Measurements from ENCODE around the gene PSMD4.
A peak's percentile ranks its signal among the peaks of the same experiment; 100 is the strongest.

PSMD4 gene

DNA sequence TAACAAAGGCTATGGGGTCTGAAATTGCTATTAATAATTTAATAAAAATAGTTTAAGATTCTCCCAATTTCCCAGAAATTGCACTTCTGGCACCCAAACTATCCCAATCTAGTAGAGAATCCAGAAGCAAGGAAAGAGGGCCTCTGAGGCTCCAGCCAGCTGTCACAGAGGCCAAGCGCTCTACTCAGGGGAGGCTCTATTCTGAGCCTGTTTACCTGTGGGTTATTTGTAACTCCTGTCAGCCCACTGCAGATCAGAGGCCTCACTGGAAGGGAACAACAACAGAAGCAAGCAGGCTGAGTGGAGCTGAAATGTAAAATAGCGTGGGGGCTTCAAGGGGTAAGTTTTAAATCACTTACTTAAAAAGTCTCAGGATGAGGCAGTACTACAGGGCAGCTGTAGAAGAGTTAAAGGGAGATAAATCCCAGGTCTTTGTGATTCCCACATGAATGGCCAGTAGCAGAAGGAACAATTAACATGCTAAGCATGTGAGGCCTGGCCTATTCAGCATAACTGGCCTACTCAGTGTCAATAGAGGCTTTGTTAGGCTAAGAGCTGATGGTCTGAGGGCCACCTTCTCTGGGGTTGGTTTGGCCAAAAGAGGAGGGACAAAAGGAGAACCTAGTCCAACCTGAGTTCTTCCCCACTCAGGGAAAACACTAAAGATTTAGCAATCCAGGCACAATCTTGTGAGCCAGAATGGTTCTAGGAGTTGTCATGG lies 40.4 kb downstream of the PSMD4 start:
- no peak for FAIRE-seq
- TF ChIP-seq POLR2A (IDR thresholded peaks at IDR 0.05; ENCODE audit: low read depth, low read length) = no peak
- no peak for DNase-seq (ENCODE audit: insufficient read length, low spot score)

GRCh38 chr1:151309811-151310323 lies 55.3 kb downstream of the PSMD4 start:
- TF ChIP-seq POLR2A (IDR thresholded peaks at IDR 0.05; ENCODE audit: low read depth, low read length) = no peak
- FAIRE-seq (no peak), DNase-seq (ENCODE audit: insufficient read length, low spot score) (no peak)

GRCh38 chr1:151311011-151311410 lies 56.5 kb downstream of the PSMD4 start:
- no peak for DNase-seq (ENCODE audit: insufficient read length, low spot score)
- FAIRE-seq = no peak
- no peak for TF ChIP-seq POLR2A (IDR thresholded peaks at IDR 0.05; ENCODE audit: low read depth, low read length)

DNA sequence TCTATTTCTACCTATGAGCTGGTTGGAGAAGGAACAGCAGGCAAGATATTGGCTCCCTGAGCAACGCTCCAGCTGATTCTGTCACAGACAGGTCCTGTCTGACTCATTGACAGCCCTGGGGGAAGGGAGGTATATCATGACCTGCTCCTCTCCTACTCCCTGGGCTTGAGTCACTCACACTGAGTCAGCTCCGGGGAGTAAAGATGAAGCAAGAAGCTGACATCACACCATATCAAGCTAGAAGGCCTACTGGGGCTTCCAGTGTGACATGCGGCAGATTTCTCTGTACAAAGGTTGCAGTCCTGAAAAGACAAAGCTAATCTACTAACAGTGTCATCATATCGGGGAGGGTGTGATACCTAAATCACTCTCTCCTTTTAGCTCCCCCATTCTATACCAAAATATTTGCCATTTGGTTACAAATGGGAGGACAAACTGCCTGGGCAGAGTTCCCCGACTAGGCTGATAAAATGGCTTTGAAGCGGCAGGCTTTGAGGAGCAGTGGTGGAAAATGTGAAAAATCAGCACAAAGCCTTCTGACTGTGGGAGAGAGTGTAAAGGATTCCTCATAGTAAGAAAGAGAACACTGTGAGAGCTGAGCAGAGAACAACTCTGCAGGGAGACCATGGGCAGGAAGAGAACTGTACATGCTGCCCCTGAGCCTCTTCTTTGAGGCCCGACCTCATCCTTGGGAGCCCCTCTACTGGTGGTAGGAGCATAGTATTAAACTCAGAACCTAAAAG lies 57.2 kb downstream of the PSMD4 start:
- peak; percentile 99 for DNase-seq (ENCODE audit: insufficient read length, low spot score)
- no peak for TF ChIP-seq POLR2A (IDR thresholded peaks at IDR 0.05; ENCODE audit: low read depth, low read length)
- FAIRE-seq = peak; percentile 80

DNA sequence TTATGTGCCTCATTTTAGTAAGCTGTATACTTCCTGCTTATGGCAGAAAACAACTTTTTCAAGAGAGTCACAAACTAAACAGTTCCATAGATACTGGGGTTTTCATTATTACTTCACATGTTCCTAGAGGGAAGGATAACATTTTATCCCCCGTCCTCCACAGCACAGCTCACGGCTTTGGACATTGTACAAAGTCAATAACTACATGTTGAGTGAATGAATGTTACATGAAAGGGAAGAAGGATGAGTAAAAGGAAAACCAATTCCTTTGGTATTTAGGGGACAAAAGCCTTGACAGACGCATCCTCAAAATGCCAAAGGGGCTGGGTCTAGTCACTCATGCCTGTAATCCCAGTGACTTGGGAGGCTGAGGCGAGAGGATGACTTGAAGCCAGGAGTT lies 57.9 kb downstream of the PSMD4 start:
- DNase-seq (ENCODE audit: insufficient read length, low spot score) (no peak), FAIRE-seq (no peak)
- TF ChIP-seq POLR2A (IDR thresholded peaks at IDR 0.05; ENCODE audit: low read depth, low read length) = no peak

GRCh38 chr1:151312826-151313225 lies 58.3 kb downstream of the PSMD4 start:
- no peak for DNase-seq (ENCODE audit: insufficient read length, low spot score)
- TF ChIP-seq POLR2A (IDR thresholded peaks at IDR 0.05; ENCODE audit: low read depth, low read length) = no peak
- no peak for FAIRE-seq

GRCh38 chr1:151313501-151313900 lies 59.0 kb downstream of the PSMD4 start:
- DNase-seq (ENCODE audit: insufficient read length, low spot score) (no peak), FAIRE-seq (no peak)
- no peak for TF ChIP-seq POLR2A (IDR thresholded peaks at IDR 0.05; ENCODE audit: low read depth, low read length)

- no peak for FAIRE-seq
- peak; percentile 89 for DNase-seq (ENCODE audit: insufficient read length, low spot score)
- no peak for TF ChIP-seq POLR2A (IDR thresholded peaks at IDR 0.05; ENCODE audit: low read depth, low read length)
These were observed 59.8 kb downstream of the PSMD4 start for GRCh38 chr1:151314137-151314875.

- FAIRE-seq (no peak), DNase-seq (ENCODE audit: insufficient read length, low spot score) (no peak)
- TF ChIP-seq POLR2A (IDR thresholded peaks at IDR 0.05; ENCODE audit: low read depth, low read length) = no peak
These were observed 61.2 kb downstream of the PSMD4 start for GRCh38 chr1:151315565-151316235.

Data from H54 (cell line).